Activated T-helper 2 cell treated with anti-CD3 and anti-CD28 coated beads, Interferon-gamma antibody, Interleukin-2, Interleukin-4, amounts not matched to agents 10 μg/mL and 5 μg/mL and 100 μg/mL, durations not matched to agents 14 hours and 24 hours and 36 hours (primary cell): Measurements from ENCODE around the gene ADAM22. TPM values are rescaled to one million over a fixed set of nuclear protein-coding genes. Genes with fewer than 3 reads are reported as not detected.
A peak's percentile ranks its signal among the peaks of the same experiment; 100 is the strongest.
"Not testable (repeated sequence)": the region's sequence is repeated elsewhere in the genome, so short reads cannot be mapped to it uniquely, and the experiment has no call there.

Experiments used
- DNase-seq: peaks from one replicate; pipeline ENCODE4 v3.0.0; 2021; ENCODE audit warnings: low spot score
- H3K27ac Mint-ChIP-seq: one replicate; pipeline ENCODE4 v1.8.0; 2021; ENCODE audit warnings: mixed read lengths
- H3K27me3 Mint-ChIP-seq: one replicate; pipeline ENCODE4 v1.8.0; 2021; ENCODE audit warnings: low read depth, mixed read lengths
- H3K36me3 Mint-ChIP-seq: one replicate; pipeline ENCODE4 v1.8.0; 2021; ENCODE audit warnings: low read depth, mixed read lengths
- H3K4me1 Mint-ChIP-seq: one replicate; pipeline ENCODE4 v1.8.0; 2021; ENCODE audit warnings: low read depth, mixed read lengths
- H3K4me3 Mint-ChIP-seq: one replicate; pipeline ENCODE4 v1.8.0; 2021; ENCODE audit warnings: low read depth, mild to moderate bottlenecking, moderate library complexity, mixed read lengths
- H3K9me3 Mint-ChIP-seq: one replicate; pipeline ENCODE4 v1.8.0; 2021; ENCODE audit warnings: mixed read lengths
- intact Hi-C: fragments of 100-400 bp; cut with micrococcal nuclease; formaldehyde crosslinking; loops from one replicate; pipeline ENCODE4 v1.15.1; 2023
- total RNA-seq: library from RNA; stranded (reverse); gene quantifications from 2 replicates; pipeline ENCODE4 v1.2.3, GENCODE V29; 2022

ADAM22 gene
- total RNA-seq, 1 donor from 2014 or later, result 3.7 TPM

GRCh38 chr7:87922759-87923395 is 11.2 kb upstream of the ADAM22 start:
- H3K4me3 Mint-ChIP-seq, H3K4me1 Mint-ChIP-seq, H3K27ac Mint-ChIP-seq, H3K36me3 Mint-ChIP-seq, intact Hi-C loops, H3K9me3 Mint-ChIP-seq, DNase-seq, H3K27me3 Mint-ChIP-seq: not testable (repeated sequence)

DNA sequence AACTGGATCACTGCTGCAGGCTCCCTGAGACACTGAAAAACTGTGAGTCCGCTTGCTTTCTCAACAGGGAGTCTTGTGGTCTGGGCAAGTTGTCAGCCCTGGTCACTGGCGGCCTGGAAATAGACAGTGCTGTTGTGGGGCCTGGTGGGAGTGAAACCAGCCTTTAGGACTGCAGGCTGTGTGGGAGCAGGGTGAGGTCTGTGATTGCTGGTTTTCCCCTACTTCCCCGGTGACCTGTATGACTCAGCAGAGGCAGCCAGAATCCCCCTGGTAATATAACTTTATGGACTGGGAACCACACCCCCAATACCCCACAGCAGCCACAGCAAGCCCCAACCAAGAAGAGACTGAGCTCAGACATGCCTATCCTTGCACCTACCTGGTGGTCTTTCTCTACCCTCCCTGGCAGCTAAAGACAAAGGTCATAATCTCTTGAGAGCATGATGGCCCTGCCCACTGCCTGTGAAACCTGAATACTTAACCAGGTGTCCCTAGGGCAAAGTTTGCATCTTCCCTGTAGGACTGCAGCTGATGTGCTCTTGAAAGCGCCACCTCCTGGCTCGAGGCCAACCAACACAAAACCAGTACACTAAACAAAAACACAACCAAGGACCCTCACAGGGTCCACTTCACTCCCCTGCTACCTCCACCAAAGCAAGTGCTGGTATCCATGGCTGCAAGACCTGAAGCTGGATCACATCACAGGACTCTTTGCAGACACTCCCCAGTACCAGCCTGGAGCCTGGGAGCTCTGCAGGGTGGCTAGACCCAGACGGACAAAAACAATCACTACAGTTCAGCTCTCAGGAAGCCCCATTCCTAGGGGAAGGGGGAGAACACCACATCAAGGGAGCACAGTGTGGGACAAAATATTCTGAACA is 7.2 kb upstream of the ADAM22 start:
- H3K9me3 Mint-ChIP-seq, result no peaks in the 10 kb centered on the region
- H3K36me3 Mint-ChIP-seq, result no peaks in the 10 kb centered on the region
- H3K4me3 Mint-ChIP-seq, result no peak overlapping the region
- H3K4me1 Mint-ChIP-seq, result peaks cover 3% of the 10 kb centered on the region
- no peak overlapping the region for H3K27ac Mint-ChIP-seq
- no peak for DNase-seq
- intact Hi-C loops, result no loop called here
- H3K27me3 Mint-ChIP-seq, result peaks cover 29% of the 10 kb centered on the region

DNA sequence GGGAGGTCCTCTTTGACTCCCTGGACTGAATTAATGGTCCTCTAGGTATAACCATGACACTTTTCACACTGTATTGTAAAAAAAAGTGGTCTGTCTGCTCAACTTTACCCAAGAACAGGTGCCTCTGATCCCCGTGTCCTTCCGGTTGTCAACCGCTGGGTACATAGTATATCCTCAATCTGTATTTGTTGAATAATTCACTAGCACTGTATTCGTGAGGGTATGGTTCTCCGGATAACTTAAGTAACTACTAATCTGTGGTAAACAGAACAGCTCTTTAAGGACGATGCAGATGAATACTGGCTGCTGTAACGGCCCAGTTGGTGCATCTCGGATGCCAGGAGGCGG is 472 bp upstream of the ADAM22 start:
- H3K36me3 Mint-ChIP-seq, result no peaks in the 10 kb centered on the region
- intact Hi-C loops, result loop anchor here (5.0 kb wide), 3 partner anchors 174 to 306 kb away; partner anchors contain the start of gene RUNDC3B
- H3K27me3 Mint-ChIP-seq, result peaks cover 36% of the 10 kb centered on the region
- H3K27ac Mint-ChIP-seq, result no peak overlapping the region
- DNase-seq, result no peak
- peak overlapping the region; percentile 91 for H3K4me3 Mint-ChIP-seq
- H3K4me1 Mint-ChIP-seq, result peaks cover 7% of the 10 kb centered on the region
- no peaks in the 10 kb centered on the region for H3K9me3 Mint-ChIP-seq

- Mint-ChIP-seq H3K4me3 (peak overlapping the region; percentile 91), H3K27ac (no peak overlapping the region), H3K27me3 (peaks cover 26% of the 10 kb centered on the region), H3K4me1 (peaks cover 7% of the 10 kb centered on the region), H3K36me3 (no peaks in the 10 kb centered on the region), H3K9me3 (no peaks in the 10 kb centered on the region)
- intact Hi-C loops, result loop anchor here (1.0 to 5.0 kb wide), 4 partner anchors 59 to 308 kb away; partner anchors contain the start of genes DBF4, RUNDC3B and SLC25A40
- DNase-seq, result no peak
These were observed 790 bp downstream of the ADAM22 start for GRCh38 chr7:87934699-87935383.

DNA sequence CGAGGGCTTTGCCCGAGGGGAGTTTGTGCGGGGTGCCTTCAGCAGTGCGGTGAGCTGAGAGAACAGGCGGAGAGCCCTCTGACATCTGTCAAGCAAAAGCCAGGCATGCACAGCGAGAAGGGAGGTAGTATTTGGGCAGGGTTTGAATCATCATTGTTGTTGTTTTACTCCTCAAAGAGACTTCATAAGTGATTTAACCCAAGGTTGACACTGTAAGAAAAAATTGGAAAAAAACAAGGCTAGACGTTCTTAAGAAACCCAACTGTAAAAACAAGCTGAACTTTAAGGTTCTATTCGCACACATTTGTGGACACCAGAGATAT is 1.3 kb downstream of the ADAM22 start:
- peak overlapping the region; percentile 49 for H3K4me3 Mint-ChIP-seq
- H3K9me3 Mint-ChIP-seq, result no peaks in the 10 kb centered on the region
- intact Hi-C loops, result no loop called here
- H3K4me1 Mint-ChIP-seq, result peaks cover 7% of the 10 kb centered on the region
- no peak for DNase-seq
- H3K27ac Mint-ChIP-seq, result no peak overlapping the region
- H3K27me3 Mint-ChIP-seq, result peaks cover 24% of the 10 kb centered on the region
- no peaks in the 10 kb centered on the region for H3K36me3 Mint-ChIP-seq

GRCh38 chr7:87941138-87941537 is 7.1 kb downstream of the ADAM22 start:
- Mint-ChIP-seq H3K27me3 (peaks cover 4% of the 10 kb centered on the region), H3K4me3 (no peak overlapping the region), H3K9me3 (no peaks in the 10 kb centered on the region), H3K27ac (no peak overlapping the region), H3K4me1 (no peaks in the 10 kb centered on the region), H3K36me3 (no peaks in the 10 kb centered on the region)
- no peak for DNase-seq
- intact Hi-C loops, result no loop called here

DNA sequence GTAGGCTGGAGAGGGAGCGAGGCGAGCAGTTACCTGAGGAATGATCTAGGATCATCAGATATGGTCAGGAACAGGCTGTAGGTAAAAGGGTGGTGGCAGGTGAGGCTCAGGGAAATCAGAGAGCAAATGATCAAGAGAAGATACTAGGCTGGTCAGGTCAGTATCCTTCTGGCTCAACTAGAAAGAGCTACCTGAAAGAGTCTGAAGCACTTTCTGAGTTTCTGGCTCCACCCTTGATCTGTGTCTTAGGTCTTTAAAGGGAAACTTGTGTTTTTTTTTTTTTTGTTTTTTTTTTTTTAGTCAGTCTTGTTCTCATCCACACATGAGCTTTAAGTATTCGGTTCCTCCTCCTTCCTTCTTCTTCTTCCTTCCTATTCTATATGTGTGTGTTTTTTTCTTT is 10.5 kb downstream of the ADAM22 start:
- Mint-ChIP-seq H3K36me3 (no peaks in the 10 kb centered on the region), H3K27ac (no peak overlapping the region), H3K4me1 (no peaks in the 10 kb centered on the region)

GRCh38 chr7:87945926-87946325 is 11.9 kb downstream of the ADAM22 start:
- not testable (repeated sequence) for DNase-seq

More for the DNA sequence above, 10.5 kb downstream of the ADAM22 start:
- DNase-seq, result no peak
- H3K4me3 Mint-ChIP-seq, result no peak overlapping the region
- intact Hi-C loops, result no loop called here
- no peaks in the 10 kb centered on the region for H3K27me3 Mint-ChIP-seq
- no peaks in the 10 kb centered on the region for H3K9me3 Mint-ChIP-seq

DNA sequence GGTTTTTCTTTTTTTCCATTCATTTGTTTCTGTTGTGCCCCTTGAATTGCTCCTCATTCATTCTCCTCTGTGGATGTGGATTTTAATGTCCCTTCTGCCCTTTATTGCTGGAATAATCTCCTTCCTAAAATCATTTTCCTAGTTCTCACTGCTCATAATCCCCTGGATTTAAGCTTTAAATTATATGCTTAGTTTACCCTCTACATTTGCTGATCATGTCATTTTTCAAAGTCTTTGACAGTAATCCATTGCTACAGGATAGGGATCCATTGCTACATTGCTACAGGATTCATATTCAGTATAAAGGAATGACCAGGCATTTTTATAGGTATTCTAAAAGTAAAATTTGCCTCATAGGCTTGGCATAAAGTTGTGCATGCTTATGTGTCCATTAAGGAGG is 14.3 kb downstream of the ADAM22 start:
- Mint-ChIP-seq H3K4me3 (no peak overlapping the region), H3K4me1 (no peaks in the 10 kb centered on the region), H3K36me3 (no peaks in the 10 kb centered on the region), H3K27me3 (no peaks in the 10 kb centered on the region), H3K9me3 (no peaks in the 10 kb centered on the region), H3K27ac (no peak overlapping the region)
- intact Hi-C loops, result no loop called here
- DNase-seq, result no peak

More at GRCh38 chr7:87945926-87946325, 11.9 kb downstream of the ADAM22 start:
- H3K4me3 Mint-ChIP-seq, H3K4me1 Mint-ChIP-seq, H3K9me3 Mint-ChIP-seq, intact Hi-C loops, H3K27me3 Mint-ChIP-seq, H3K27ac Mint-ChIP-seq, H3K36me3 Mint-ChIP-seq: not testable (repeated sequence)

GRCh38 chr7:87959336-87959735 is 25.3 kb downstream of the ADAM22 start:
- H3K27me3 Mint-ChIP-seq, result no peaks in the 10 kb centered on the region
- no peak overlapping the region for H3K27ac Mint-ChIP-seq
- intact Hi-C loops, result no loop called here
- H3K36me3 Mint-ChIP-seq, result no peaks in the 10 kb centered on the region
- H3K4me3 Mint-ChIP-seq, result no peak overlapping the region
- no peaks in the 10 kb centered on the region for H3K4me1 Mint-ChIP-seq
- DNase-seq, result no peak
- no peaks in the 10 kb centered on the region for H3K9me3 Mint-ChIP-seq

DNA sequence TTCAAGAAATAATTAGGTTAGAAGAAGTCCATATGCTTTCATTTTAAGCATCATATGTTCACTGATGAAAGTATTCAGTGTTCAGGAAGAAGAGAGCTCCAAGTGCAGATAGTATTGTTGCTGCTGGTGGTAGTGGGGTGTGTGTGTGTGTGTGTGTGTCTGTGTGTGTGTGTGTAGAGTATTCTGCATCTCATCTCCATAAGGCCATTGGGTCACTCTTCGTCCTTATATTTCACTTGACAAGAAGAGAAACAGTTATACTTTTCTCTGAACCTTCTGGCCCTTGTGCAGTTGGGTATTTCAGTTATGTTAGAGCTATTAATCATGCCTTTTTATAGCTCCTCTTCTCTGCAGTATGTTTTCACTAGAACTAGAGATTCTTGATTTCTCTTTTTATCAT is 26.2 kb downstream of the ADAM22 start:
- no peaks in the 10 kb centered on the region for H3K36me3 Mint-ChIP-seq

GRCh38 chr7:87961754-87962153 is 27.7 kb downstream of the ADAM22 start:
- H3K4me1 Mint-ChIP-seq, result no peaks in the 10 kb centered on the region
- H3K9me3 Mint-ChIP-seq, result peaks cover 5% of the 10 kb centered on the region
- DNase-seq, result no peak
- no peak overlapping the region for H3K27ac Mint-ChIP-seq
- peaks cover 3% of the 10 kb centered on the region for H3K36me3 Mint-ChIP-seq
- no peaks in the 10 kb centered on the region for H3K27me3 Mint-ChIP-seq
- H3K4me3 Mint-ChIP-seq, result no peak overlapping the region
- intact Hi-C loops, result no loop called here

More for the DNA sequence above, 26.2 kb downstream of the ADAM22 start:
- no peak for DNase-seq
- H3K4me1 Mint-ChIP-seq, result no peaks in the 10 kb centered on the region
- H3K27me3 Mint-ChIP-seq, result no peaks in the 10 kb centered on the region
- no peak overlapping the region for H3K4me3 Mint-ChIP-seq
- no peak overlapping the region for H3K27ac Mint-ChIP-seq
- intact Hi-C loops, result no loop called here
- H3K9me3 Mint-ChIP-seq, result no peaks in the 10 kb centered on the region

- no peak overlapping the region for H3K27ac Mint-ChIP-seq
- H3K4me3 Mint-ChIP-seq, result no peak overlapping the region
- H3K9me3 Mint-ChIP-seq, result peaks cover 5% of the 10 kb centered on the region
- intact Hi-C loops, result no loop called here
- H3K36me3 Mint-ChIP-seq, result peaks cover 3% of the 10 kb centered on the region
- DNase-seq, result no peak
- no peaks in the 10 kb centered on the region for H3K27me3 Mint-ChIP-seq
- no peaks in the 10 kb centered on the region for H3K4me1 Mint-ChIP-seq
These were observed 32.2 kb downstream of the ADAM22 start for GRCh38 chr7:87966271-87966670.
